Mesenteric fat pad (tissue), 1 donor: Measurements from ENCODE around the gene IGFN1. TPM values are rescaled to one million over a fixed set of nuclear protein-coding genes. Genes with fewer than 3 reads are reported as not detected.
"Not testable (repeated sequence)": the region's sequence is repeated elsewhere in the genome, so short reads cannot be mapped to it uniquely, and the experiment has no call there.

Experiments used
- DNase-seq: peaks from one replicate; pipeline ENCODE4 v3.0.0-alpha.2; 2020; ENCODE audit warnings: low spot score
- total RNA-seq: library from RNA; stranded (reverse); fragmentation: NEBNext Ultra II Directional; extraction: Animal tissue kit (Norgen Biotek cat#: 25700); gene quantifications from one replicate; pipeline ENCODE4 v1.2.1, GENCODE V29; 2021
- donor health status: DM: yes; HTN: yes; CAD: no.

IGFN1 gene
- total RNA-seq, 1 donor from 2014 or later: not detected

DNA sequence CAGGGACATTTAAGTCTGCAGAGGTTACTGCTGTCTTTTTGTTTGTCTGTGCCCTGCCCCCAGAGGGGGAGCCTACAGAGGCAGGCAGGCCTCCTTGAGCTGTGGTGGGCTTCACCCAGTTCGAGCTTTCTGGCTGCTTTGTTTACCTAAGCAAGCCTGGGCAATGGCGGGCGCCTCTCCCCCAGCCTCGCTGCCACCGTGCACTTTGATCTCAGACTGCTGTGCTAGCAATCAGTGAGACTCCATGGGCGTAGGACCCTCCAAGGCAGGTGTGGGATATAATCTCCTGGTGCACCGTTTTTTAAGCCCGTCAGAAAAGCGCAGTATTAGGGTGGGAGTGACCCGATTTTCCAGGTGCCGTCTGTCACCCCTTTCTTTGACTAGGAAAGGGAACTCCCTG lies 49.0 kb downstream of the IGFN1 start:
- DNase-seq: peak; percentile 67

DNA sequence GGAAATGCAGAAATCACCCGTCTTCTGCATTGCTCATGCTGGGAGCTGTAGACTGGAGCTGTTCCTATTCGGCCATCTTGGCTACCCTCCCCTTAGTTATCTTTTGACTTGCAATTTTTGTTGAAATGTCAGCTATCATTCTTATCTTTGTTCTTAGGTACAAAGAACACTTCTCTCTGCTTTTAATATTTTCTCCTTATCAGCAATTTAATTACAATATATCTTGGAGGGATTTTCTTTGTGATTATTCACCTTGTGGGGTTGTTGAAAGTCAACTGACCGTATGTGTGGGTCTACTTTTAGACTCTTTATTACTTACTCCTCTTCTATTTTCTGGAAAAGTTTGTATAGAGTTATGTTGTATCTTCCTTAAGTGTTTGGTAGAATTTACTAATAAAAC lies 49.5 kb downstream of the IGFN1 start:
- no peak for DNase-seq

DNA sequence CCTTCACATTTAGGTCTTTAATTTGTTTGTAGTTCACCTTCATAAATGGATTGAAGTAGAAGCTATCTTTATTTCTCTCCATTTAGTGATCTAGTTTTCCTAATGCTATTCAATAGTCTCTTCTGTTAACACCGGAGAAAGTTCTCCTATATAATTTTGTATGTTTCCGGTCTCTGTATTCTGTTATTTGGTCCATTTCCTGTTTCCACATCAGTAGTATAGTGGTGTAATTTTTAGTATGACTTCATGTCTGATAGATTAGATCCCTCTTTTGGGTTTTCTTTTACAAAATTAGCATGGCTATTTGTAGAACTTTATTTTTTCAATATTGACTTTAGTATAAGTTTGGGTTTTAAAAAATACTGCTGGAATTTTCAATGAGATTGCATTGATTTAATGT lies 51.1 kb downstream of the IGFN1 start:
- no peak for DNase-seq

DNA sequence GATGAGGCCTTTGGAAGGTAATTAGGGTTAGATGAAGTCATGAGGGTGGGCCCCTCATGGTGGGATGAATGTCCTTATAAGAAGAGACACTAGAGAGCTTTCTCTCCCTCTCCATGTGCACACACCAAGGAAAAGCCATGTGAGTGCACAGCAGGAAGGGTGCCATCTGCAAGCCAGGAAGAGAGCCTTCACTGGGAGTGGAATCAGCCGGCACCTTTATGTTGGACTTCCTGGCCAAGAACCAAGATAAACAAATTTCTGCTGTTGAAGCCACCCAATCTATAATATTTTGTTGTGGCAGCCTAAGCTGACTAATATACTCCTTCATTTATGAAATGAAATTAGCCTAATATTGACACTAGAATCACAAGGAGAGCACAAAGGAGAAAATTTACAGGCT lies 54.5 kb downstream of the IGFN1 start:
- no peak for DNase-seq

DNA sequence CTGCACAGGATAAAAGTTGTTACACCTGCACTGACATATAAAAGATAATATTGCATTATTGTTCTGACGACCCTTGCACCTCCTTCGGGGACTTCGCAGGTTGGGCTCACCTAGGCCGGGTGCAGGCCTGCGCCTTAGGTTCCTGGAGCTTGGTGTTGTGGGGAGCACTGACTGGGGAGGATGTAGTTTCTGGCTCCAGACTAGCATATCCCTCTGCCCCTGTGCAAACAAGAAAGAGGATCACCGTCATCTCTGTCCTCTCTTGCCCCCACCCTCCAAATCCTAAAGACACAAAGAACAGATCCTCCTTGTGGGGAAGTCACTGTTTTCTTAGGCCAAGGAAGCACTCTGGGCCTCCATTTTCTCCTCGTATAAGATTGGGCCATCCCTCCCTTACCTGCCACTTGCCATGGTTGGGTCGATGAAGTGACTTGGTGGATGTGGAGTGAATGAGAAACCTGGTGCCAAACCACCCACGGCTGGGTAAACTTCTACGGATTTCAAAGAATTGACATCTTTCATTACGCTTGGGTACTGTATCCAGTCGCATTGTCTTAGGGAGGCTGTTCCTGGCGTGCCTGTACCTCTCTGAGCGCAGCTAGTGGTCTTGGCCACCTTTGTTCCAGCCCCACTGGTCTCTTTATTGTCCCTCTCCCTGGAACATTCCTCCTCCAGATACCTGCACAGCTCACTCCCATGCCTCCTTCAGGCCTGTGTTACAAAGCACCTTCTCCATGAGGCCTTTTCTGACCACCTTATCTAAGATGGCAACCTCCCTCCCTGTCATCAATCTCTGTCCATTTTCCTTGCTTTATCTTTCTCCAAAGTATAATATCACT lies 58.3 kb downstream of the IGFN1 start:
- peak; percentile 64 for DNase-seq

DNA sequence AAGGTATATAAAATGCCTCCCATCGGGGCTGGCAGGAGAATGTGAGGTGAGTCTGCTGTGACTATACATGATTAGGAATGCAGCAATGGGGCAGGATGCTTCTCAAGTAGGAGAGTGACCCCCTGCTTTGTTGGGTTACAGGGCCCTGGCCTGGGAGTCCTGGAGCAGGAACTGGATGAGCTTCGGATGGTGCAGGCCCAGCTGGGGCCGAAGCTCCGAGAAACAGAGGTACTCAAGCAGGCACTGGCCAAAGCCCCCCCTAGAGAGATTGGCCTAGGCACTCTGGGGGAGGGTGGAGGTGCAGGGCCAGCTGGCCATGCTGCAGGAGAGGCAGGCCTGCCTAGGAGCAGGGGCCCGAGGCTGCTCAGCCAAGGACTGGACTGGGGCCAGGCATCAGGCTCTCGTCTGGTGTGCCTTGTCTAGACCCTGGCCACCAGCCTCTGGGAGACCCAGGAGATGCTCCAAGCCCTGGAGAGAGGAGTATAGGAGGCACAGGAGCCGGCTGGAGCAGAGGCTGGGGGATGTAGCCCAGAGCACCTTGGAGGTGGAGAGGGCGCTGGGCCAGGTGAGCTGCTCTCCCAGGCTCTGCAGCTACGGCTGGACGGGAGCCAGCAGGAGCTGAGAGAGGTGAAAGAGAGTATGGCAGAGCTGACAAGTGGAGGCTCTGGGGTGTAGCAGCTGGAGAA lies 59.8 kb downstream of the IGFN1 start:
- DNase-seq: peak; percentile 81

DNA sequence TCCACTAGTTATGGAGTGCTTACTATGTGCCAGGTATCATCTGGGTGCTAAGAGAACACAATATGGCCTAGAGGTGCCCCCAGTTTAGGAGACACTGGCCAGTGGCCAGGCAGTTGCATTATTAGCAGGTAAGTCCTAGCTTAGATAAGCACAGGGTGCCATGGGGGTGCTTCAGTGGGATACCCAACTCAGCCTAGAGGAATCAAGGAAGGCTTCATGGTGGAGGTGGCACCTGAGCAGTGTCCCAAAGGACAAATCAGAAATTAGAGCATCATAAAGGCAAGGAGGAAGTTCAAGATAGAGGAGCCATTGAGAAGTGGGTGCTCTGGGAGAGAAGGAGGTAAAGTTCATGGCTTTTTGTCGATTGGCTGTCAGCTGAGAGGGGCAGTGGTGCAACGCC lies 60.8 kb downstream of the IGFN1 start:
- DNase-seq: no peak

DNA sequence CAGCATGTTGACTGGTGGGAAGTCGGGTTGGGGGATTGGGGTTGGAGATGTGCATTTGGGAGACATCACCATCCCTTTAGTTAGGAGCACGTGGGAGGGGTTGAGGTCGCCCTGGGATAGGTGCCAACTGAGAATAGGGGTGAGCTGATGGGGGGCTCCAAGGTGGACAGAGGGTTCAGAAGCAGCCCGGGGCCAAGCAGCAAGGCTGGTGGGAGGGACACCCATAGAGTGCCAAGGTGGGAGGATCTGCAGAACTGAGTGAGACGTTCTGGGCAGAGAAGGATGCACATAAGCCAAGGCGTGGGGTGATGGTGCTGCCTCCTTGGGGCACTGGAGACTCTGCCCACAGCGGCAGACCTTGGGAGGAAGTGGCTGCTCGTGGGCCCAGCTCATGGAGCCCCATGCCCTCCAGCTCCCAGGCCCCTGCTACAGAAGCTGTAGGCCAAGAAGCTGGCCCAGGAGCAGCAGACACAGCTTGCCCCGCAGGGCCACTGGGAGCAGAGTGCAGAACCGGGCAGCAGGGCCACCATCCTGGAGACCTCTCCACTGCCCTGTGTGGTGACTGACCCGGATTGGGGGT lies 61.3 kb downstream of the IGFN1 start:
- DNase-seq: peak; percentile 84

DNA sequence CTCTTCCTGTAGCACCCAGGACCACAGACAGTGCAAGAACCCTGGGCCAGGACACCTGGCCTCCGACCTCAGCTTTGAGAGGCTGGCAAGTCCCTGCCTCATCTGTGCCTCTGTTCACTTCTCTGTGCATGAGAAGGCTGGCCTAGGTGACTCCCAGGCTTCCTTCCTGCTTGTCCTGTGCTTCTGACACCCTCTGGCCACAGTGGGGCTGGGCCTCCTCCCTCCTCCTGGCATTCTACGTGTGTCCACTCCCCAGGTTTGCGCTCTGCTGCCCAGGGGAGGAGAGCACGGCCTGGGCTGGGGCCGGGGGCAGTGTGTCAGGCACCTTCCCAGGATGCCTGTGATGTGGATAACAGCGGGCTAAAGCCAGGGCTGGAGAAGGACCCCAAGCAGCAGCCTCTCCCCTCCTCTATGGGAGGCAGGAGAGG lies 62.3 kb downstream of the IGFN1 start:
- DNase-seq: peak; percentile 77

DNA sequence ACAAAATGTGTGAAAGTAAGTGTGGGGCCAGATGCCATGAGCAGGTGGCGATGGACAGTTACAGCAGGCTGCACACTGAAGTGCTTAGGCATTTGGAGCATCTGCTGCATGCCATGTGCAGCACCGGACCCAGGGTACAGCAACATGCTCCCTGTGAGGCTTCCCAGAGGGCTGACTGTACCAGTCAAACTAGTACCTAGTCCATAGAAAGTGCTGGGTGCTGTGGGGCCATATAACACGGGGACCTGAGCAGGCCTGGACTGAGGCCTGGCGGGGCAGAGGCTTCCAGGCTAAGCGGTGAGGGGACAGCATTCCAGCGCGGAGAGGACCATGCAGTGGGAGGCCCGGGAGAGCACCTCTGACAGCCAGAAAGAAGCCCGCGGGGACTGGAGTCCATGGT lies 62.8 kb downstream of the IGFN1 start:
- DNase-seq: peak; percentile 83

DNA sequence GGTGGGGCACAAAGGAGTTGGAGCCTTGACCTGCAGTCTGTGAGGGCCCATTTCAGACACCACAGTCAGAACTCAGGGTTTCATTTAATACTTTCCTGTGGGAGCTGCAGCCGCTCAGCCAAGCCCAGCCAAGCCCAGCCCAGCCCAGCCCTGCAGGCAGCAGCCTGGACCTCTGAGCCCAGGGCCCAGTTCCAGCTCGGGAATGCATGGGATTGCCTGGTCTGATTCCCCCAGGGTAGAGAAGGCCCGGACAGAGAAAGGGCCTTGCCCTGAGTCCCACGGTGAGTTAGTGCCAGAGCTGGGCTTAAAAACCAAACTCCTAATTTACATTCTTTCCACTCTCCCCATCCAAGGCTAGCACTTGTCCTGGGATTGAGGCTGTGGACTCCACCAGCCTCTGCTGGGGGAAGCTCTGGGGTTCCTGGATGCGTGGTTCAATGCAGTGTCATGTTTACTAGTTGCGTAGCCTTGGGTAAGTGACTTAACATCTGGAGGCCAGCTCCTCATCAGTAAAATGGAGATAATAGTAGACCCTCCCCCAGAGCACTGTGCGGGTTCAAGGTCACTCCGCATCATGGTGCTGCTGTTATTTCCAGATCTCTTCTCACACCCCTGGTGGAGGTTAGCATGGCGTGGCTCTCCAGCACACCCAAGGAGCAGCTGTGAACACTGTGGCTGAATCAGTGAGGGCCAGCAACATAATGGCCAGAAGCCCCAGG lies 63.4 kb downstream of the IGFN1 start:
- DNase-seq: no peak

DNA sequence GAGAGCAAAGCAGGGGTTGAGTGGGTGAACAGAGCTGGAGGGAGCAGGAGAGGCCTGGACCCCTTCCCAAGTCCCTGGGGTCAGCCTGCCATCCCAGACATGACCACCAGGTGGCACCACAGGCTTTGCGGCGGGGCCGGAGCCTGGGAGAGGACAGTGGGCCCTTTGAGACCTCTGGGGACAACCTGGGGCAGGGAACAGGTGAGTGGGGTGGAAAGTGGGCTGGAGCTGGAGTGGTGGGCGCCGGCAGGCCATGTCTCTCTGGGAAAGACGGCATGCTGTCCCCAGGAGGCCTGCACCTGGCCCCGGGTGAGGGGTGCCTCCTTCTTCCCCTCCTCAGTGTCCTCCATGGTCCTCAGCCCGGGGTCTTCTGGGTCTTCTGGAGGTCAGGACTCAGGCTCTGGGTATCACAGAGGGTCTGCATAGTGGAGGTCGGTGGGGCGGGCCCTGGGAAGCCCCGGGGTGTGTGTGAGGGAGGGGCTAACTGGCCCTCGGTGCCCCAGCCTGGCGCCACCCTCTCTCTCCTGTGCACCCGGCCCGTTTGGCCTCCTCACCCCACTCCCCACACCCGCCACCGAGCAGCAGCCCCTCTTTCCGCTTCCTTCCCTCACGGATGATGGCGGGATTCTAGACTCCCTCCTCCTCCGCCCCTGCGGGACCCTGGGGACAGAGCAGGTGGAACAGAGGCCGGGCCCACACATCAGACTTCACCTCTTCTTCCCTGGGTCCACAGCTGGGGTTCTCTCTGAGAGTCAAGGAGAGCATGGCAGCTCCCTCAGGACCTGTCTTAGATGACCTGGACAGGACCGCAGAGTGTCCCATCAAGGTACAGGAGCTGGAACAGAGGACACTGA lies 64.2 kb downstream of the IGFN1 start:
- DNase-seq: peak; percentile 69

DNA sequence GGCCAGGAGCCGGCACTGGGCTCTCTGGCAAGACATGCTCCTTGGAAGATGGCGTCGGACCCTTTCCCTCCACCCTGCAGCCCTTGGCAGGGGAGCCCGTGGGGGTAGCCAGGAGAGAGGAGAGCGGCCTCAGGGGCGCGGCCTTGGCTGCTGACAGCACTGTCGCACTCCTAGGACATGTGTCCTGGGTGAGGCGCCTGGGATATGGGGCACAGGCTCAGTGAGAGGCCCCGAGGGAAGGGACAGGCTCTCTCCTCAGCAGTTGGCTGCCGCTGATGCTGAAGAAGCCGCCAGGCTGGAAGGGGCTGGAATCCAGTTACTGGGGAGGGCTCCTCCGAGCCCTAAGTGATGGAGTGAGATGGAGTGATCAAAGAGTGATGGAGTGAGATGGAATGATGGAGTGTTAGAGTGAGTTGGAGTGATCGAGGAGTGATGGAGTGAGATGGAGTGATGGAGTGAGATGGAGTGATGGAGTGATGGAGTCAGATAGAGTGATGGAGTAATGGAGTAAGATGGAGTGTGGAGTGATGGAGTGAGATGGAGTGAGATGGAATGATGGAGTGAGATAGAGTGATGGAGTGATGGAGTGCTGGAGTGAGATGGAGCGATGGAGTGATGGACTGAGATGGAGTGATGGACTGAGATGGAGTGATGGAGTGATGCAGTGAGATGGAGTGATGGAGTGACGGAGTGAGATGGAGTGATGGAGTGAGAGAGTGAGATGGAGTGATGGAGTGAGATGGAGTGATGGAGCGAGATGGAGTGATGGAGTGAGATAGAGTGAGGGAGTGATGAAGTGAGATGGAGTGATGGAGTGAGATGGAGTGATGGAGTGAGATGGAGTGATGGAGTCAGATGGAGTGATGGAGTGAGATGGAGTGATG lies 65.1 kb downstream of the IGFN1 start:
- DNase-seq: peak; percentile 43

DNA sequence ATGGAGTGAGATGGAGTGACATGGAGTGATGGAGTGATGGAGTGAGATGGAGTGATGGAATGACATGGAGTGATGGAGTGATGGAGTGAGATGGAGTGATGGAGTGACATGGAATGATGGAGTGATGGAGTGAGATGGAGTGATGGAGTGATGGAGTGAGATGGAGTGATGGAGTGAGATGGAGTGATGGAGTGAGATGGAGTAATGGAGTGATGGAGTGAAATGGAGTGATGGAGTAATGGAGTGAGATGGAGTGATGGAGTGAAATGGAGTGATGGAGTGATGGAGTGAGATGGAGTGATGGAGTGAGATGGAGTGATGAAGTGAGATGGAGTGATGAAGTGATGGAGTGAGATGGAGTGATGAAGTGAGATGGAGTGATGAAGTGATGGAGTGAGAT lies 67.5 kb downstream of the IGFN1 start:
- DNase-seq: not testable (repeated sequence)

DNA sequence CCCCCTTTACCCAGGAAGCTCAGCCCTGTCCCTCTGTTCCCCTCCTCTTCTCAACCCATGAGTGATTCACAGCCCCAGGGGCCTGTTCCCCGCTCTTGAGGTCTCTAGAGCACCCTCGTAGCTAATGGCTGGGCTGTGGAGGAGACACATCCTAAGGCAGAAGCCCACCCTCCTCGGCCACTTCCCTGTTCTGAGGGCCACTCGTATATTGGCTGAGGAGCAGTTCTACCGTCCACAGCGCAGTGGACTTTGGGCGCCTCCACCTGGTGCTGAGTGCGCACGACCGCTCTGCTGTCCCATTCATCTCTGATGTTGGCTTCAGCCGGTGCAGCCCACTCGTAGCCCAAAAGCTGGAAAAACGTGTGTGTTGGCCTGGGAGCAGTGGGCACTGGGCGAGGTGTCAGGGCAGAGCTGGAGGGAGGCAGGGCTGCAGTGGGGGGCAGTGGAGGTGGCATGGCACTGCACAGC lies 68.2 kb downstream of the IGFN1 start:
- DNase-seq: peak; percentile 67

DNA sequence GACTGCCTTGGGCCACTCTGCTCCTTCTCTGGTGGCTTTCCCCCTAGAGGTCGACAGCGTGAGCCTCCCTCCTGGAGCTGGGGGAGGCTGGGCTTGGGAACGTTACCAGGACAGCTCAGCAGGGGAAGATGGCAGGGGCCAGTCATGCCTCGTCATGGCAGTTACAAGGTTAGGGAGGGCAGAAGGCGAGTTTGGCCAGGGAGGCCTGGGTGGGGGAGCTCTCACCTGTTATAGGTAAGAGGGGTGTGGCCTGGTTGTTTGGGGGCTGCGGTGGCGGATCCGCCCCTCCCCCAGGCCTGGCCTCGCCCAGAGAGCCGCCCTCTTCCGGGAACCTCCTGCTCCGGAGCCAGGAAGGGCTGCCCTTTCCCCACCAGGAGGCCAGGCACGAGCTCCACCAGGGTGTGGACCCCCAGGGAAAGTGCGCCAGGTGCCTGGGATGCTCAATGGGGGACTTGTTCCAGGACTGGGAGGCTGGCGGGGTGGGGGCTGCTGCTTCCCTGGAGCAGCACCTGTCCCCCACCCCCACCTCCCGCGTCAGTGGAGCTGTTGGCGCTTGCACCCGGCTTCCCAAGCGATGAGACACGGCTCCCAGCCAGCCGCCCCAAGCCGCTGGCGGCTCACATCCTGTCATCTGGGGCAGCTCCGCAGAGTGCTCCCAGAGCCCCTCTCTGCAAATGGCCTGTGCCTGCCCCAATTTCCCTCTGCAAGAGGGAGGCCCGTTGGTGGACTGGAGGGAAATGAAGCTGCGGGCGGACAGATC lies 69.0 kb downstream of the IGFN1 start:
- DNase-seq: peak; percentile 85

DNA sequence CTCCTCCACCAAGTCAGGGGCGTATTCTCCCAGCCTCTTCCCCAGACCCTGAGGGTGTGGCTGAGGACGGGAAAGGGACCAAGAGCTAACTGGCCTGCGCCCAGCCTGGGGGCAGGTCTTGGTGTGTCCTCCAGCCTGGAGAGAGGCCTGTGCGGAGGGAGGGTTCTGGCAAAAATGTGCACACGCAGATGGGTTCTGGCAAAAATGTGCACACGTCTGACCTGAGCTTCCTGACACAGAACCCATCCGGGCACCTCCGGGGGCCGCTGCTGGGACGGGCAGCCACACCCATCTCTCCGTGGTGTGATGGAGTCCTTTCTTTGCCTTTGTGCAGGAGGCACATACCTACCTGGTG lies 69.6 kb downstream of the IGFN1 start:
- peak; percentile 79 for DNase-seq

DNA sequence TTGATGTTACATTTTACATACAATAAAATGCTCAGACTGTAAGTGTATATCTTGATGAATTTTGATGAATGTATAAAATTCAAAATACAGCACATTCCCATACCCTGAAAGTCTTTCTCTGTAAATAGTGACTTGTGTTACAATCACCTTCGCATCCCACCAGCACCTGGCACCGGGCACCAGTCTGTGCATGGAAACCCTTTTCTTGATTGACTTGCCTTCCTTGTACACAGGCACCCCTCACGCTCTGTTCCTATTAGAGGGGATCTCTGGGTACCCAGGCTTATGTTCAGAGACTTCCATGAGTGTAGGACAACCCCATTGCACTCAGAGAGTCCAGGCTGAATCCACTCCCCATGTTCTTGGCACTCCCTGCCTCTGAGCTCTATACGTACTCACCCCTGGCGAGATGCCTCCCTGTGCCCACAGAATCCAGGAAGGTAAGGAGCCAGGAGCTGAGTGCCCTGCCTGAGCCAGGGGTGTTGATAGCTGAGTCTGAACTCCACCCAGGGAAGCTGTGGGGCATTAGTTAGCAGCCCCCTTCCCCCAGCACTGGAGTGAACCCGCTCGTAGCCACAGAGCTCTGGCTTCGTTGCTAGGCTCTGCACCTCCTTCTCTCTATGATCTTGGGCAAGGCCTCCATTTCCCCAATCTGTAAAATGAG lies 70.2 kb downstream of the IGFN1 start:
- peak; percentile 60 for DNase-seq
